SU-DHL-6 (cell line): ENCODE data around the gene PLEKHH3.

Source experiments
- H2AFZ ChIP-seq: fragments of 200-600 bp; sonication (generic); 2 replicates; pipeline ENCODE4 v1.6.1; 2014; ENCODE audit warnings: low read depth, mild to moderate bottlenecking, moderate library complexity, mixed read lengths, antibody characterized with exemption, low read length; ENCODE audit not compliant: severe bottlenecking
- H3F3A ChIP-seq: fragments of 200-600 bp; shearing (Covaris generic); 2 replicates; pipeline ENCODE4 v1.6.0; 2016; ENCODE audit warnings: antibody characterized with exemption, mild to moderate bottlenecking; ENCODE audit not compliant: insufficient read depth
- H3K27ac ChIP-seq: fragments of 200-600 bp; sonication (generic); 2 replicates; pipeline ENCODE4 v1.5.1; 2016; ENCODE audit warnings: low read depth, mild to moderate bottlenecking, low read length, moderate library complexity, mixed read lengths
- H3K27me3 ChIP-seq: fragments of 200-600 bp; sonication (generic), shearing (Covaris generic); 2 replicates; pipeline ENCODE4 v1.6.0; 2014; ENCODE audit warnings: mild to moderate bottlenecking, low read length
- H3K36me3 ChIP-seq: fragments of 200-600 bp; sonication (generic); 2 replicates; pipeline ENCODE4 v1.6.1; 2014; ENCODE audit warnings: mild to moderate bottlenecking, low read length, mixed read lengths
- H3K4me2 ChIP-seq: fragments of 300-600, 200-600 bp; shearing (Covaris generic), sonication (generic); 2 replicates; pipeline ENCODE4 v1.6.0; 2014; ENCODE audit warnings: low read length, low read depth, mild to moderate bottlenecking; ENCODE audit not compliant: poor library complexity, severe bottlenecking
- H3K4me3 ChIP-seq: fragments of 200-600 bp; sonication (generic); 2 replicates; pipeline ENCODE4 v1.5.1; 2014; ENCODE audit warnings: antibody characterized with exemption, low read length, mild to moderate bottlenecking, mixed read lengths; ENCODE audit not compliant: insufficient read depth, poor library complexity, severe bottlenecking
- H3K79me2 ChIP-seq: fragments of 200-600 bp; sonication (generic); 2 replicates; pipeline ENCODE4 v1.6.1; 2014; ENCODE audit warnings: mild to moderate bottlenecking, low read length, moderate library complexity; ENCODE audit not compliant: insufficient read depth
- H3K9ac ChIP-seq: fragments of 200-600 bp; sonication (generic); 2 replicates; pipeline ENCODE4 v1.7.0; 2014; ENCODE audit warnings: mild to moderate bottlenecking, low read length
- H3K9me2 ChIP-seq: fragments of 200-600 bp; sonication (generic); replicated peaks from 2 replicates; pipeline ENCODE4 v1.6.1; 2014; ENCODE audit warnings: low read length; ENCODE audit not compliant: insufficient read depth
- H3K9me3 ChIP-seq: fragments of 200-600 bp; sonication (generic); 2 replicates; pipeline ENCODE4 v1.6.1; 2014; ENCODE audit warnings: low read length, mixed read lengths; ENCODE audit not compliant: insufficient read depth
- H4K20me1 ChIP-seq: fragments of 200-600 bp; sonication (generic); 2 replicates; pipeline ENCODE4 v1.6.1; 2014; ENCODE audit warnings: low read depth, mild to moderate bottlenecking, antibody characterized with exemption, low read length, moderate library complexity, mixed read lengths
- EZH2phosphoT487 ChIP-seq: fragments of 200-600 bp; sonication (generic), shearing (Covaris generic); conservative IDR thresholded peaks from 2 replicates; pipeline ENCODE4 v1.6.1; 2018; ENCODE audit warnings: mild to moderate bottlenecking, antibody characterized with exemption, low read length, moderate library complexity, mixed read lengths
- TF ChIP-seq, protein P1 (sequence below): fragments of 200-600 bp; sonication (generic); IDR thresholded peaks from one replicate; pipeline ENCODE4 v1.5.1; 2017; ENCODE audit warnings: antibody characterized with exemption, mild to moderate bottlenecking, low read length, moderate library complexity; ENCODE audit not compliant: insufficient read depth, poor library complexity, severe bottlenecking

PLEKHH3 gene

DNA sequence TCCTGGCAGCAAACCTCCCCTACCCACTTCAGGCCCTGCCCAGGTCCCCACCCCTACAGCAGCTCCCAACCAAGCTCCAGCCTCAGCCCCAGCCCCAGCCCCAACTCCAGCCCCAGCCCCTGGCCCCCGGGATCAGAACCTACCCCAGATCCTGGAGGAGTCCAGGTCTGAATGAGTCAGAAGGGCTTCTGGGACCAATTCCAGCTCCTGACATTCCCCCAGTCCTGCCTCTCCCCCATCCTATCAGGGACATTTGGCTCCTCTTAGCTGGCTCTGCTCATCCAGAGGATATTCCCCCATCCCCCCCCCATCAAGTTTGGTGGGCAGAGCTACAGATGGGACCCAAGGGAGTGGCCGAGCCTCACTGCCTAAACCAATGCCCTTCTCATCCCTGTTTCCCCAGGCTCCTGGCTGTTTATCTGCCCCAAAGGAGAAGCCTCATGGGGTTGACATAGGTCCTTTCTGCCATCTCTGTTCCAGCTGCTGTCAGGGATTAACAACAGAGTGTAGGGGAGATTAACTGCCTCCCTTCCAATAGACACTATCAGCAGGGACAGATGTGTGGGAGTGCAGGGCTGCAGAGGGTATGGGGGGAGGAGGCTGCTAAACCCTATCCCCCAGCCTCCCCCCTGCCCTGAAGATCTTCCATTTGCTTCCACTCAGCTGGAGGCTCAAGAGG lies 22.1 kb upstream of the PLEKHH3 start:
- H3K36me3 ChIP-seq = no peaks in the 10 kb centered on the region
- no peak overlapping the region for H3K4me2 ChIP-seq
- H3K4me3 ChIP-seq = no peak overlapping the region
- H3K9ac ChIP-seq = no peak overlapping the region
- no peak for TF ChIP-seq EZH2phosphoT487
- TF ChIP-seq, protein P1, sequence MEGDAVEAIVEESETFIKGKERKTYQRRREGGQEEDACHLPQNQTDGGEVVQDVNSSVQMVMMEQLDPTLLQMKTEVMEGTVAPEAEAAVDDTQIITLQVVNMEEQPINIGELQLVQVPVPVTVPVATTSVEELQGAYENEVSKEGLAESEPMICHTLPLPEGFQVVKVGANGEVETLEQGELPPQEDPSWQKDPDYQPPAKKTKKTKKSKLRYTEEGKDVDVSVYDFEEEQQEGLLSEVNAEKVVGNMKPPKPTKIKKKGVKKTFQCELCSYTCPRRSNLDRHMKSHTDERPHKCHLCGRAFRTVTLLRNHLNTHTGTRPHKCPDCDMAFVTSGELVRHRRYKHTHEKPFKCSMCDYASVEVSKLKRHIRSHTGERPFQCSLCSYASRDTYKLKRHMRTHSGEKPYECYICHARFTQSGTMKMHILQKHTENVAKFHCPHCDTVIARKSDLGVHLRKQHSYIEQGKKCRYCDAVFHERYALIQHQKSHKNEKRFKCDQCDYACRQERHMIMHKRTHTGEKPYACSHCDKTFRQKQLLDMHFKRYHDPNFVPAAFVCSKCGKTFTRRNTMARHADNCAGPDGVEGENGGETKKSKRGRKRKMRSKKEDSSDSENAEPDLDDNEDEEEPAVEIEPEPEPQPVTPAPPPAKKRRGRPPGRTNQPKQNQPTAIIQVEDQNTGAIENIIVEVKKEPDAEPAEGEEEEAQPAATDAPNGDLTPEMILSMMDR = no peak
- H3K79me2 ChIP-seq = no peaks in the 10 kb centered on the region
- no peaks in the 10 kb centered on the region for H3K9me2 ChIP-seq
- H2AFZ ChIP-seq = no peak overlapping the region
- H3F3A ChIP-seq = no peaks in the 10 kb centered on the region
- no peak overlapping the region for H3K27ac ChIP-seq
- no peaks in the 10 kb centered on the region for H3K9me3 ChIP-seq
- no peaks in the 10 kb centered on the region for H3K27me3 ChIP-seq
- no peaks in the 10 kb centered on the region for H4K20me1 ChIP-seq

DNA sequence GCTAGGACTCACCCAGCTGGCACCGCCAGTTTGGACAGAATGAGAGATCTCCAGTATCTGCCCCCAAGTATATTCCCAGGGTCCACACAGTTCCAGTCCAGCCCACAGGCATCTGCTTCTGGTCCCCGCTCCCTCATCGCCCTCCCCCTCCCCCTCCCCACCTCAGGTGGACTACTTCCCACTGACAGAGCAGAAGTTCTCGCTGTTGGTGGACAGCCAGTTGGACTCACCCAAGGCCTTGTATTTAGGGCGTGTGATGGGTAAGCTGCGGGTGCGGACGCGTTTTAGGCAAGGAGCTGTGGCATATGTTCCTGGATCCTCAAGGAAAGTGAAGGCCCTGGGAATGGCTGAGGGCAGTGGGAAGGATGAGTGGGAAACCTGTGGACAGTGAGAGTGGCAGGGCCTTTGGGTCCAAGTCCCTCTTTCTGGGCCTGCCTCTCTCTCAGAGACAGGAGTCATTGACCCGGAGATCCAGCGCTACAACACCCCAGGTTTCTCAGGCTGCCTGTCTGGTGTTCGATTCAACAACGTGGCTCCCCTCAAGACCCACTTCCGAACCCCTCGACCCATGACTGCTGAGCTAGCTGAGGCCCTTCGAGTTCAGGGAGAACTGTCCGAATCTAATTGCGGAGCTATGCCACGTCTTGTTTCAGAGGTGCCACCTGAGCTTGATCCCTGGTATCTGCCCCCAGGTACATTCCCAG lies 20.5 kb upstream of the PLEKHH3 start:
- TF ChIP-seq EZH2phosphoT487 = no peak
- TF ChIP-seq, protein P1 = no peak
- H3K36me3 ChIP-seq = no peaks in the 10 kb centered on the region

DNA sequence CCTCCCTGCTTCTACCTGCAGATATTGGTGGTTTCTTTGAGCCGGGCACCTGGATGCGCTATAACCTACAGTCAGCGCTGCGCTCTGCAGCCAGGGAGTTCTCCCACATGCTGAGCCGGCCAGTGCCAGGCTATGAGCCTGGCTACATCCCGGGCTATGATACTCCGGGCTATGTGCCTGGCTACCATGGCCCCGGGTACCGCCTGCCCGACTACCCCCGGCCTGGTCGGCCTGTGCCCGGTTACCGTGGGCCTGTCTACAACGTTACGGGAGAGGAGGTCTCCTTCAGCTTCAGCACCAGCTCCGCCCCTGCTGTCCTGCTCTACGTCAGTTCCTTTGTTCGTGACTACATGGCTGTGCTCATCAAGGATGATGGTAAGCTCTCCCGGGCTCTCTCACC lies 18.7 kb upstream of the PLEKHH3 start:
- H3K4me2 ChIP-seq = no peak overlapping the region
- H4K20me1 ChIP-seq = no peaks in the 10 kb centered on the region
- no peak overlapping the region for H2AFZ ChIP-seq
- no peaks in the 10 kb centered on the region for H3K9me3 ChIP-seq
- H3K27me3 ChIP-seq = no peaks in the 10 kb centered on the region
- TF ChIP-seq, protein P1 = no peak
- no peak for TF ChIP-seq EZH2phosphoT487
- H3K4me3 ChIP-seq = no peak overlapping the region
- no peaks in the 10 kb centered on the region for H3K36me3 ChIP-seq
- H3K27ac ChIP-seq = no peak overlapping the region
- no peaks in the 10 kb centered on the region for H3F3A ChIP-seq
- H3K9ac ChIP-seq = no peak overlapping the region
- H3K79me2 ChIP-seq = no peaks in the 10 kb centered on the region
- H3K9me2 ChIP-seq = no peaks in the 10 kb centered on the region

More for the DNA sequence above, 20.5 kb upstream of the PLEKHH3 start:
- Histone ChIP-seq H3K4me2 (no peak overlapping the region), H3K27ac (no peak overlapping the region), H3K9me3 (no peaks in the 10 kb centered on the region), H4K20me1 (no peaks in the 10 kb centered on the region), H3K9me2 (no peaks in the 10 kb centered on the region), H3K79me2 (no peaks in the 10 kb centered on the region), H3K9ac (no peak overlapping the region), H3F3A (no peaks in the 10 kb centered on the region), H3K4me3 (no peak overlapping the region), H3K27me3 (no peaks in the 10 kb centered on the region), H2AFZ (no peak overlapping the region)
